ENCODE measurements around the gene OR4N2.
"Not testable (repeated sequence)": the region's sequence is repeated elsewhere in the genome, so short reads cannot be mapped to it uniquely, and the experiment has no call there.

Gene OR4N2, protein sequence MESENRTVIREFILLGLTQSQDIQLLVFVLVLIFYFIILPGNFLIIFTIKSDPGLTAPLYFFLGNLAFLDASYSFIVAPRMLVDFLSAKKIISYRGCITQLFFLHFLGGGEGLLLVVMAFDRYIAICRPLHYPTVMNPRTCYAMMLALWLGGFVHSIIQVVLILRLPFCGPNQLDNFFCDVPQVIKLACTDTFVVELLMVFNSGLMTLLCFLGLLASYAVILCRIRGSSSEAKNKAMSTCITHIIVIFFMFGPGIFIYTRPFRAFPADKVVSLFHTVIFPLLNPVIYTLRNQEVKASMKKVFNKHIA

DNA sequence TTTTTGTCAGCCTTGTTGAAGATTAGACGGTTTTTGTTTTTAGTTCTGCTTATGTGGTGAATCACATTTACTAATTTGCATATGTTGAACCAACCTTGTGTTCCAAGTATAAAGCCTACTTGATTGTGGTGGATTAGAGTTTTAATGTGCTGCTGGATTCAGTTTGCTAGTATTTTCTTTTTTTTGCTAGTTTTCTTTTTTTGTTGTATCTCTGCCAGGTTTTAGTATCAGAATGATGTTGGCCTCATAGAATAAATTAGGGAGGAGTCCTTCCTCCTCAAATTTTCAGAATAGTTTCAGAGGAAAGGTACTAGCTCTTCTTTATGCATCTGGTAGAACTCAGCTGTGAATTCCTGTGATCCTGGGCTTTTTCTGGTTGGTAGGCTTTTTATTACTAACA, at the start of gene OR4N2:
OR4N2 (plus strand) TSS at position 301 of the 400 bp plus-strand sequence. CDS start 23,679 bp downstream, outside the sequence.
- not testable (repeated sequence) for DNase-seq

GRCh38 chr14:19754172-19754571, 49.4 kb upstream of the OR4N2 start:
- DNase-seq: no peak

DNA sequence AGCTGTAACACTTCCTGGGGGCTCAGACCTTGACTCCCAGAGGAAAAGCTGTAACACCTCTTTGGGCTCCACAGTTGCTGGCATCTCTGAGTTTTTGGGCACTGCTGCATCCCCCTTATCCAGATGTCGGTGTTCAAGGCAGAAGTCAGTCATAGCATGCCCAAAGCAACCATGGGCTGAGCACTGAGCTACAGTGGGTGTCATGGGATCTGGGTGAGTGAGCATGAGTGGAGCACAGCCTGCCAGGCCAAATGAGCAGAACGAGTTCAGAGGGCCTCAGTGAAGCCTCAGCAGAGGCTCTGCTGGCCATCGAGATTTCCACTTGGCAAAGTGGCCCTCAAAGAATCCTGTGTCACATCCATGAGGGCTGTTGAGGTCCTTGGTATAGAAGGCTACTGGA, 32.1 kb upstream of the OR4N2 start:
- DNase-seq: not testable (repeated sequence)

GRCh38 chr14:19771895-19772430, 31.6 kb upstream of the OR4N2 start:
- no peak for DNase-seq

DNA sequence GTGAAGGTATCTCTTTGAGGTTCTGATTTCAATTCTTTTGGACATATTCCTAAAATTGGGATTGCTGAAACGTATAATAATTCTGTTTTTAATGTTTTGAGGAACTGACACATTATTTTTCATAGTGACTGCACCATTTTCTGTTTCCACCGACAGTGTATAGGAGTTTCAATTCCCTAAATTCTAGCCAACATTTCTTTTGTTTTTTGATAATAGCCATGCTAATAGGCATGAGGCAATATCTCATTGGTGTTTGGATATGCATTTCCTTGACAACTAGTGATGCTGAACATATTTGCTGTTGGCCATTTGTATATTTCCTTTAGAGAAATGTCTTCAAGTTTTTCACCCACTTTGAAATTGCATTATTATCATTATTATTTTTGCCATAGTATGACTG, 31.1 kb upstream of the OR4N2 start:
- not testable (repeated sequence) for DNase-seq

DNA sequence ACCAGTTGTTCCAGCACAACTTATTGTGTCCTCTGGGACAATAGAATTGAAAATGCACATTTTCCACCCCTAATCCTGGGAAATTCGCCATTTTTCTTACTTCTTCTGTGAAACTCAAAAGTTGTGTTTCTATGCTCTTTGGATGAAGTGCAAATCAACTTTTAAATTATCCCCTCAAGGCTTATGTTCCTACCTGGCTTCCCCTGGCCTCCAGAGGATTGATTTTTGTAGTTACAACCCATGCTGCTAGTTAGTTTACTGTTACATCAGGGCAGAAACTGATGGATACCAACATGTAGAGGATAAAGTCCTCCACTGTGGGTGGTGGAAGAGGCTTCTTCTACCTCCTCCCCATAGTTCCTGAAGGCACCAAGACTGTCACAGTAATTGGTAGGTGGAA, 30.4 kb upstream of the OR4N2 start, which contains the start of gene OR4M1:
OR4M1 (plus strand) TSS at position 301 of the 400 bp plus-strand sequence. CDS start 6,819 bp downstream, outside the sequence.
- DNase-seq: not testable (repeated sequence)

DNA sequence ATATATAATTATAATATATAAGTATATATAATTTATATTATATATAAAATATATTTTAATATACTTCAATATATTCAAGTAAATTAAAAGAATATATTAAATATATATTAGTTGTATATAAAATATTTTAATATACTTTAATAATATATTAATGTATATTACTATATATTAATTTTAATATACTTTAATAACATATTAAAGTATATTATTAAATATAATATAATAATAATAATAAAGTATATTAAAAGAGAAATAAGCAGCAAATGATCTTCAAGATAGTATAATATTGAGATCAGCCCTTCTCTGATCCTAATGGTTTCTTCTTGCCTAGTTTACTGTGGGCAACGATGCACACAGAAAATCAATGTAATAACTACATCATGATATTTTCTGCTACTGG, 28.0 kb upstream of the OR4N2 start:
- DNase-seq: no peak

- DNase-seq: not testable (repeated sequence)
These were observed 17.7 kb upstream of the OR4N2 start for GRCh38 chr14:19785848-19786247.

DNA sequence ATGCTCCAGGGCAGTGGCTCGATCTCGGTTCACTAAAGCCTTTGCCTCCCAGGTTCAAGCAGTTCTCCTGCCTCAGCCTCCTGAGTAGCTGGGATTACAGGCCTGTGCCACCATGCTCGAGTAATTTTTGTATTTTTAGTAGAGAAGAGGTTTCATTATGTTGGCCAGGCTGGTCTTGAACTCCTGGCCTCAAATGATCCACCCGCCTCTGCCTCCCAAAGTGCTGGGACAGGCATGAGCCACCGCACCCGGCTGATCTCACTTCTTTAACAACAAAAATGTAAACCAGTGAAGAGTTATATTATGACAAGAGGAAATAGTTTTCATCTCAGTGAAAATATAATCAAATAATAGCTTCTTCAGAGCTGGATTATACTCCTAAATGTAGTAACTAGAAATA, 16.3 kb upstream of the OR4N2 start:
- DNase-seq: not testable (repeated sequence)

GRCh38 chr14:19788150-19788549, 15.4 kb upstream of the OR4N2 start:
- not testable (repeated sequence) for DNase-seq

GRCh38 chr14:19796520-19797108, 7.0 kb upstream of the OR4N2 start:
- DNase-seq: not testable (repeated sequence)

- no peak for DNase-seq
These were observed 3.7 kb upstream of the OR4N2 start for GRCh38 chr14:19799880-19800279.

GRCh38 chr14:19800282-19801117, 3.1 kb upstream of the OR4N2 start:
- no peak for DNase-seq

GRCh38 chr14:19801118-19801464, 2.5 kb upstream of the OR4N2 start:
- DNase-seq: no peak

DNA sequence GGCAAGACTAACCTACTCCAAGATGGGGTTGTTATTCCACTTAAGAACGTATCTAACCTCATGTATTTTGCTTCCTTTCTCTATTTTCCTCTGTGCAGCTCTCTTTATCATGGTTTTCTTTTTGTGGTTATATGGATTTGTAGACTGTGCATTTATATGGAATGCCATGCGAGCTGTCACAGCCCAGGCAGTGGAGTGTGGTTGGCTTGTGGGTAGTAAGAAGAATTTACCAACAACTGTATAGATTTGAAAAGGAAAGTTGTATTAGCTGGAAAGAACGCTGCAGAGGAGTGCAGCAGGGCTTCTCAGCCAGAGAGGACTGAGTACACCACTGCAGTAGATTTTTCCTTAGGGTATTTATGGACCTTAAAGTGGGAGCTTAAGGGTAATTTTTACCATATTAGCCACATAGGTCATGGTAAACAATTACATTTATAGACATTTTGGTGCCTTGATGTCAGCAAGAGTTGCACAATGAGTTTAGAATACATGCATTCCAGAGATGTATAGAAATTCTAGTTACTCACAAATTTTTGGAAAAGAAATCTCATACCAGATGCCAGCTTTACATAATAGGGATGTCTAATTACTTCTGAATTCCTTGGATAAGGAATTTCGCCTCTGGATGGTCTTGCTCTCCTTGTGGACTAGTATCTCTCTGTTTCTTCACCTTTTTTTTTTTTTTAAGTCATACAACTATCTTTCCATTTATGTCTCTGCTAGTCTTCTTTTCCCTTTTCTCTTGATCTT, 9.8 kb downstream of the OR4N2 start:
- not testable (repeated sequence) for DNase-seq

- DNase-seq: not testable (repeated sequence)
These were observed 16.3 kb downstream of the OR4N2 start for GRCh38 chr14:19819879-19820278.

DNA sequence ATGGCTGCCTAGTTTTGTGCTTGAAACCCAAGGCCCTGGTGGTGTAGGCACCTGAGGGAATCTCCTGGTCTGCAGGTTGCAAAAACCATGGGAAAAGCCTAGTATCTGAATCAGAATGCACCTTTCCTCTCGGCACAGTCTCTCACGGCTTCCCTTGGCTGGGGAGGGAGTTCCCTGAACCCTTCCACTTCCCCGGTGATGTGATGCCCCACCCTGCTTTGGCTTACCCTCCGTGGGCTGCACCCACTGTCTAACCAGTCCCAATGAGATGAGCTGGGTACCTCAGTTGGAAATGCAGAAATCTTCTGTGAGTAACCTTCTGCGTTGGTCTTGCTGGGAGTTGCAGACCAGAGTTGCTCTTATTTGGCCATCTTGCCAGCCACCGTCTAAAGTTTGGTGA, 17.4 kb downstream of the OR4N2 start:
- DNase-seq: not testable (repeated sequence)

DNA sequence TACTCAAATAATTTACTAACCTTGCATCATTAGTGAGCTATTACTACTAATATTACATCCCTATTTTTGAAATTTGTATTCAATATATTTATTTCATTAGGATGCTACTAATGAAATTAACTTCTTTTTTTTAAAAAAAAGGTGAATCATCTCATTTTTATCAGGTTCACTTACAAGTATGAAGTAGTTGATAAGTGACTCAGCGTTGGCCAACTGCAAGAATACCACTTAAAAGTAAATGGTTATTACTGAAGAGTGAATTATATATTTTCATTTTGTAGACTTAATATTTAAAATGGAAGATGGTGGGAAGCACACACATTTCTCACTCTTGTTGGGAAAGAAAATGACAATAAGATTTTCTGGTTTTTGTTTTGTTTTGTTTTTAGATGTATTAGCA, 19.6 kb downstream of the OR4N2 start:
- no peak for DNase-seq

DNA sequence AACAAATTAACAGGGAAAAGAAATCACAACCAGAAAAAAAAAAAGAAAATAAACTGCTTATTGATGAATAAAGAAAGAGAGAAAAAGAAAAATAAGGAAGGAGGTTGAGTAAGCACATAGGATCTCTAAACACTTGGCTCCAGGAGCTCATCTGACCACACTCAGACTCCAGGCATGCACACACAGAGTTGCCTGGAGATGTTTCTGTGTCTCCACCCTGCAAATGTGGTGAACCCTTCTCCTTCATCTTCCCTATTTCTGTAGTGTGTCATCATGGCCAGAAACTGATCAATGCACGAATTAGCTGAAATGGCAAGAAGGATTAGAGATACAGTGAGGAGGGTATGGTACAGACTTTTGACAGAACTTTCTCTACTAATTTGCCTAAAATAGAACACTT, 20.2 kb downstream of the OR4N2 start:
- DNase-seq: no peak

GRCh38 chr14:19827626-19828244, 24.2 kb downstream of the OR4N2 start:
- DNase-seq: not testable (repeated sequence)

DNA sequence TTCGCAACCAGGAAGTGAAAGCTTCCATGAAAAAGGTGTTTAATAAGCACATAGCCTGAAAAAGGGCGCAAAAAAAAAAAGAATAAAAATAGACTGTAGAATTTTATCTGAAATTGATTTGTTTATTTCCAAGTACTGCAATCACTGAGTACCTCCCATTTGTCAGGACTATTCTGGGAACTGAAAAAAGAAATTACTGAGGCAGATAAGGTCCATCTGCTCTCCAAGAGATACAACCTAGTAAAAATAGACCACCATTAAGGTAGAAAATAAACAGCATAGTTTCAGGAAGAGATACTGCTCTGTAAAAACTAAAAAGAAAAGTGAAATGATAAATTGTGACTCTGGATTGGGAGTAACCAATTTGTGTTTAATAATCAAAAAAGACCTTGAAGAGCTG, 24.7 kb downstream of the OR4N2 start:
- DNase-seq: no peak
